HG02943 (cell line): ENCODE measurements around the gene CASQ1.

Experiments used
- ATAC-seq: cut with Tn5 transposase; IDR thresholded peaks from one replicate; pipeline ENCODE4 v1.9.1; 2021; ENCODE audit warnings: mild to moderate bottlenecking, low read depth, moderate library complexity; ENCODE audit not compliant: unreplicated experiment

The CASQ1 gene

GRCh38 chr1:160222546-160222945 is 32.2 kb downstream of the CASQ1 start:
- no peak for ATAC-seq

GRCh38 chr1:160224606-160225005 is 34.2 kb downstream of the CASQ1 start:
- no peak for ATAC-seq

GRCh38 chr1:160225345-160225744 is 35.0 kb downstream of the CASQ1 start:
- ATAC-seq = no peak

GRCh38 chr1:160226623-160227022 is 36.2 kb downstream of the CASQ1 start:
- no peak for ATAC-seq

GRCh38 chr1:160227034-160227433 is 36.7 kb downstream of the CASQ1 start:
- no peak for ATAC-seq

GRCh38 chr1:160227561-160227960 is 37.2 kb downstream of the CASQ1 start:
- ATAC-seq = no peak

- no peak for ATAC-seq
Observed at GRCh38 chr1:160228431-160228830, 38.1 kb downstream of the CASQ1 start.

- ATAC-seq = no peak
Observed at GRCh38 chr1:160232911-160233310, 42.5 kb downstream of the CASQ1 start.

GRCh38 chr1:160236806-160237205 is 46.4 kb downstream of the CASQ1 start:
- no peak for ATAC-seq

GRCh38 chr1:160237558-160237957 is 47.2 kb downstream of the CASQ1 start:
- no peak for ATAC-seq

- ATAC-seq = no peak
Observed at GRCh38 chr1:160238408-160238807, 48.0 kb downstream of the CASQ1 start.

GRCh38 chr1:160239582-160240299 is 49.4 kb downstream of the CASQ1 start:
- no peak for ATAC-seq

- ATAC-seq = no peak
Observed at GRCh38 chr1:160243767-160244166, 53.4 kb downstream of the CASQ1 start.

- ATAC-seq = no peak
Observed at GRCh38 chr1:160244209-160244608, 53.8 kb downstream of the CASQ1 start.

GRCh38 chr1:160245434-160245833 is 55.1 kb downstream of the CASQ1 start:
- no peak for ATAC-seq

GRCh38 chr1:160247053-160247452 is 56.7 kb downstream of the CASQ1 start:
- no peak for ATAC-seq

GRCh38 chr1:160251011-160251410 is 60.6 kb downstream of the CASQ1 start:
- no peak for ATAC-seq
